LoVo (cell line): ENCODE data around the gene B4GALT5.
"Not testable (repeated sequence)": the region's sequence is repeated elsewhere in the genome, so short reads cannot be mapped to it uniquely, and the experiment has no call there.

Source experiments
- DNase-seq: peaks from one replicate; pipeline ENCODE4 v3.0.0-alpha.2; 2016; ENCODE audit warnings: low spot score

B4GALT5 gene

DNA sequence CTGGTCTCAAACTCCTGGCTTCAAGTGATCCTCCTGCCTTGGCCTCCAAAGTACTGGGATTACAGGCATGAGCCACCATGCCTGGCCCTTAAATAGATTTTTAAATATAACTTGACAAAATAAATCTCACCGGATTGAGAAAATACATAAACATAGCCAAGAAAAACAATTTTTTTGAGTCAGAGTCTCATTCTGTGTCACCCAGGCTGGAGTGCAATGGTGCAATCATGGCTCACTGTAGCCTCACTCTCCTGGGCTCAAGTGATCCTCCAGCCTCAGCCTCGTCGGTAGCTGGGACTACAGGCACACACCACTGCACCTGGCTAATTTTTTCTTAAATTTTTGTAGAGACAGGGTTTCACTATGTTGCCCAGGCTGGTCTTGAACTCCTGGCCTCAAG lies 85.4 kb downstream of the B4GALT5 start:
- DNase-seq: not testable (repeated sequence)

DNA sequence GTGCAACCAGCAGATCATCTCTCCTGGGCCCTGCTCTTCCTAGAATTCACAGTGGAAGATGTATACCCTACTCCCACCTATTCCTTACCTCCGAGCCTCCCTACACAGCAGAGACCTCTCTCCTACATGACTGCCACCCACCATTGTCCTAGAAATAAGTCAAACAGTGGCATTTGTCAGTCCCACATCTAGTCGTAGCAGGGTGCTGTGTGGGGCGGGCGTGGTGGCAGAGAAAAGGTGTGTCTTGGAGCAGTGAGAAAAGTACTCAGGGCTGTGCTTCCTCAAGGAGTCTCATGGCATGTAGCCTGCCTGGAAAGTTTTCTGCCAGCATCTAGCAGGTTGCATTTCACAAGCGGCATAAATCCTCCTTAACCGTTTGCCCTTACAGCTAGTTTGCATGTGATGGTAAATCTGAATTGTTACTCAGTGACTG lies 86.3 kb downstream of the B4GALT5 start:
- DNase-seq: no peak

DNA sequence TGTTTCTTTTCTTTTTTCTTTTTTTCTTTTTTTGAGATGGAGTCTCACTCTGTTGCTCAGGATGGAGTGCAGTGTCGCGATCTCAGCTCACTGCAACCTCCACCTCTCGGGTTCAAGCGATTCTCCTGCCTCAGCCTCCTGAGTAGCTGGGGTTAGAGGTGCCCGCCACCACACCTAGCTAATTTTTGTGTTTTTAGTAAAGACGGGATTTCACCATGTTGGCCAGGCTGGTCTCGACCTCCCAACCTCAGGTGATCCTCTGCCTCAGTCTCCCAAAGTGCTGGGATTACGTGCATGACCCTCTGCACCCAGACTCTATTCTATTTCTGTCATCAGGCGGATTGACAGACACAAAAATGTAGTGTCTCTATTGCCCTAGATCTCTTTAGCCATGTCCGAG lies 88.7 kb downstream of the B4GALT5 start:
- not testable (repeated sequence) for DNase-seq

DNA sequence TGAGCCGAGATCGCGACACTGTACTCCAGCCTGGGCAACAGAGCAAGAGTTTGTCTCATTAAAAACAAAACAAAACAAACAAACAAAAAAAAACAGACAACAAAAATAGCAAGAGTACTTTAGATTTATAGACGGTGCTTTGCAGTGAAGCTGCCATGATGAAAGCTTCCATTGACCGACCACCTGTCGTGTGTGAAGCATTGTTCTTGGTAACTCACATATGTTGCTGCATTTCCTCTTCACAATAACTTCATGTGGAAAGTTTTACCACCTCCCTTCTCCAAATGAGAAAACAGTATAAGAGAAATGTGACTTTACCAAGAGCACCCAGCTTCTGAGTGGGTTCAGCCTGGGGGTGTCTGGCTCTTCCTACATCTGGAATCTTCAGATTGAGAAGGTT lies 89.4 kb downstream of the B4GALT5 start:
- no peak for DNase-seq

DNA sequence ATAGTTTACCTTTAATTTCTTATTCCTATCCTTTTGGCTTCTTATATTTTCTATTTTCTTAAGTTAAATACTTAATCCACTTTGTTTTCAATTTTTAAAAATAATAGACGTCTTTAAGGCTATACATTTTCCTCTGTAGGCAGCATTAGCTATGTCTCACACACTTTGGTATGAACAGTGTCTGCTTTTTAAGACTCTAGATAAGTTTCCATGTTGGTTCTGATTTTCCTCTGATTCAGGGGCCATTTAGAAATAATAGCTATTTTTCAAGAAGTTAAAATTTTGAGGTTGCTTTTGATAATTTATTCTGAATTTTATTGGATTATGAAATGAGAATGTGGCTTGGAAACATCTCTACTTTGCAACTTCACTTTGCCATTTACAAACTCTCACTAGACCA lies 91.4 kb downstream of the B4GALT5 start:
- DNase-seq: no peak

DNA sequence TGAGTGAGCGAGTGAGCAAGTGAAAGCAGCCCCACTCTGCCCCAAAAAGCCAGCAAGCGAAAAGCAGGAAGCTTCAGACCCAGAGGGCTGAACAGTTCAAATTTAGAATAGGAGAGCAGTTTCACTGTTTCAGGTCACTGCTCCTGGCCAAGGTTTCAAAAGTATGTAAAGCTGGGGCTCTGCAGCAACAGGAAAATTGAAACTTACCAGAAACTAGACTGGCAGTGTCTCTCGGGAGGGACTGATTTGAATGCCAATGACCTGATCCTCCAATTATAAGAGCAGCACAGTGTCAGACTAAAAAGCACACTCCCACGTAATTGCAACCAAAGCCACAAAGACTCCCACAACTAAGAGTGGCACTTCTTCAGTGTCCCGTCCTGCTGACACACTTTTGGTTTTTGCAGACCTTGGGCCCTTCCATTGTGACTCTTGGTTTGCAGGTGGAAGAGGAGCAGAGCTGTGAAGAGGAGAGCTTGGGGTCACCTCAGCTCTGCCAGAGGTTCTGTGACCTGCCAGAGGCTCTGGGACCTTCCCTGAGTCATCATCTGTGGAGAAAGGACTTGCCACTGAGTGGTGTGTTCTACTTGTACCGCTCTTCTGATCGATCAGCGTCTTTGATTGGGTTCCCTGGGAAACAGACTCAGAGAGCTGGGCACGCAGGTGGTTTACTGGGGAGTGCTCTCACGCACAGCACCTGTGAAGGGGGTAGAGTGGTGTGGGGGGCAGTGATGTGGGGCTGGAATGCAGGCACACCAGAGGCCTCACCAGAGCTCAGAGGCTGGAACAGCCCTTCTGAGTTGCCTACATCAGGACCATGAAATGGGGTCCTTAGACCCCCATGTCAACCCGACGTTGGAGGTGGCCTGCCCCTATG lies 93.1 kb downstream of the B4GALT5 start:
- no peak for DNase-seq

DNA sequence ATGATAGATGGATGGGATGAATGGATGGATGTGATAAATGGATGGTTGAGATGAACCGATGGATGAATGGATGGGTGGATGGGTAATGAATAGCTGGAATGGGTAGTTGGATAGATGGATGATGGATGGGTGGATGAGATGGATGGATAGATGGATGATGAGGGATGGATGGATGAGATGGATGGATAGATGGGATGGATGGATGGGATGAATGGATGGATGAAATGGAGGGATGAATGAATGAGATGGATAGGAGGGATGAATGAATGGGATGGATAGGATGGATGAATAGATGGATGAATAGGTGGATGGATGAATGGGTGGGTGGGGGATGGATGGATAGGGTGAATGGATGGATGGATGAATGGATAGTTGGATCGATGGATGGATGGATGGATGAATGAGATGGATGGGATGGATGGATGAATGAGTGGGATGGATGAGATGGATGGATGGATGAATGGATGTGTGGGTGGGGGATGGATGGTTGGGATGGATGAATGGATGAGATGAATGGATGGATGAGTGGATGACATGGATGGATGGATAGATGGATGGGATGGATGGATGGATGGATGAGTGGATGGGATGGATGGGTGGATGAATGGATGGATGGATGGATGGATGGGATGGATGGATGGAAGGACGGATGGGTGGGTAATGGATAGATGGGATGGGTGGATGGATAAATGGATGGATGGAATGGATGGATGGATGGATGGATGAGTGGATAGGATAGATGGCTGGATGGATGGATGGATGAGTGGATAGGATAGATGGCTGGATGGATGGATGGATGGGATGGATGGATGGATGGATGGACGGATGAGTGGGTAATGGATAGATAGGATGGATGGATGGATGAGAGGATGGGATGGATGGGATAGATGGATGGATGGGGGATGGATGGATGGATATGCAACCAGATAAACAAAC lies 94.3 kb downstream of the B4GALT5 start:
- no peak for DNase-seq

DNA sequence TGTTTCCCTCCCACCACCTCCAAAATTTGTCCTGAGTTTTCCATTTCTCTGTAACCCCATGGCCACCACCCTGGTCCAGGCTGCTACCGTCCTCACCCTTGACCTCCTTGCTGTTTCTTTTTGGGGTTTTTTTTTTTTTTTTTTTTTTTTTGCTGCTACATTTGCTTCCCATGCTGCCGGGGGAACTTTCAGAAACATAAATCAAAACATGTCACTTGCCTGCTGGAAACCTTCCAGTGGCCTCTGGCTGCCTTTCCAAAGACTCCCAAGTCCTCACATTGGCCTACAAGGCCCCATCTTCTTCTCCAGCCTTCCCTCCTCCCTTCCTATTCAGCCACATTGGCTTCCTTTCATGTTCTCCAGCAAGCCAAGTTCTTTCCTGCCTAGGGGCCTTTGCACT lies 95.4 kb downstream of the B4GALT5 start:
- no peak for DNase-seq

DNA sequence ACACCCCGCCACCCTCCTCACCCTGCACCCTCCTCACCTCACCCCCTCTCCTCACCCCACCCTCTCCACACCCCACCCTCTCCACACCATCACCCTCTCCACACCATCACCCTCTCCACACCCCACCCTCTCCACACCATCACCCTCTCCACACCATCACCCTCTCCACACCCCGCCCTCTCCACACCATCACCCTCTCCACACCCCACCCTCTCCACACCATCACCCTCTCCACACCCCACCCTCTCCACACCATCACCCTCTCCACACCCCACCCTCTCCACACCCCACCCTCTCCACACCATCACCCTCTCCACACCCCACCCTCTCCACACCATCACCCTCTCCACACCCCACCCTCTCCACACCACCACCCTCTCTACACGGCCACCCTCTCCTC lies 96.3 kb downstream of the B4GALT5 start:
- DNase-seq: not testable (repeated sequence)

DNA sequence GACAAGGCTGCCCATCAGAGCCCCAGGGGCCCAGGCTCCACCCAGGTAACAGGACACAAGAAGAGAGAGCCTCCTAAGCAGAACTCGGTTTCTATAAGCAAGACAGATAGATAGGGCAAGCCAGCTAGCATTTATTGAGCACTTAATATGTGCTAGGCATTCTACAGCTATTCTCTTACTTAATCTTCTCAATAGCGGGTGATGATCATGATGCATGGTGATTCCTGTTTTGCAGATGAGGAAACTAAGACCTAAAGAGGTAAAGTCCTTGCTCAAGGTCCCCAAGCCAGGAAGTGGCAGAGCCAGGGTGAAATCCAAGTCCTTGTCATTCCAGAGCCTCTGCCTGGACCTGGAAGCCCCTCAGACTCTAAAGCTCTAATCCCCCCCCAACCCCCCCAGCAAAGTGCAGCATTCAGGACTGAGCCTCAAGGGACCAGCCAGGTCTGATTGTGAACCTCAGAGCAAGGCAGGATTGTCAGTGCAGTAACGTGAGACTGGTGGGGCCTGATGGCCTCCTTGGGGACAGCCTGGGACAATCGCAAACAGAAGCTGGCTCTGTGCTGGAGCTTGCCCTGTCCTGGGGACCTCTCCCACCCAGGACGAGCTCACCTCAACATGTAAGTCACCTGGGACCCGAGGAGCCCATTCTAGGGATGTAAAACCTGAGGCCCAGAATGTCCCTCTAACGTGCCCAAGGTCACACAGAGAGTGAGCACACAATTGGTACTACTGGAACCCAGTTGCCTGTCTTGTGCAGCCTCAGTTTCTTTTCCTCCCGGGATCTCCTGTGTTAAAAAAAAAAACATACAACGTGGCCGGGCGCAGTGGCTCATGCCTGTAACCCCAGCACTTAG lies 97.3 kb downstream of the B4GALT5 start:
- no peak for DNase-seq

DNA sequence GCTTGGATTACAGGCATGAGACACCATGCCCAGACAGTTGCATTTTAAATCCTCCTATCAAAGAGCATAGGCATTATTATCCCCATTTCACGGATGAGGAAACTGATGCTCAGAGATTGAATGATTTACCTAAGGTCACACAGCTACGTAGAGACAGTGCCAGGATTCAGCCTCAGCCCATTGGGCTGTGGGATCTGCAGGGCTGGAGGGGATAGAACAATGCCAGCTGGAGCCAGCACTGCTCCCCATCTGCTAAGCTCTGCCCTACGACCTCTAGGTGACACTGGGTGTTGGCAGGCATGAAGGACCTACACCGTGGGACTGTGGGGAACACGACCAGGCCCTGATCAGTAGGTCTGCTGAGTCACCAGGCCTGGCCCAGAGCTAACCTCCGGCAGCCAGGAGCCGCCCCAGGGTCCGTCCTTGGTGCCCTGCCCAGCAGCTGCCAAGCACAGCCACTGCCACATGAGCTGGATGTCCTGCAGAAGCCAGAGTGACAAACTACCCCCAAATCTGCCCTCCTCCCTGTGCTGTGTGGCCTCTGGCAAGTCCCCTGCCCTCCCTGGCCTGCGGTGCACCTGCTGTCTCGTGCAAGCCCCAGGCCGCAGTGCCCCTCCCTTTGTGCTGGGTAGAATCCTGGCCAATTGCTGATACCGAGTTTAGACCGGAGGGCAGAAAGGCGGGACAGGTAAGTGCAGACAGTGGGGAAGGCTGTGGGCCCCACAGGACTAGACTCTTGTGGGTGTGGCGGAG lies 98.1 kb downstream of the B4GALT5 start:
- DNase-seq: no peak

DNA sequence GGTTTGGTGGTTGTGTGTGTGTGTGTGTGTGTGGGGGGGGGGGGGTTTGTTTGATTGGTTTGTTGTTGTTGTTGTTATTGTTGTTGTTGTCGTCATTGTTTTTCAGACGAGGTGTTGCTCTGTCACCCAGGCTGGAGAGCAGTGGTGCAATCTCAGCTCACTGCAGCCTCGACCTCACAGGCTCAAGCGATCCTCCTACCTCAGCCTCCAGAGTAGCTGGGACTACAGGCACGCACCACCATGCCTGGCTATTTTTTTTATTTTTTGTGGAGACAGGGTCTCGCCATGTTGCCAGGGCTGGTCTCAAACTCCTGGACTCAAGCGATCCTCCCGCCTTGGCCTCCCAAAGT lies 98.7 kb downstream of the B4GALT5 start:
- not testable (repeated sequence) for DNase-seq

DNA sequence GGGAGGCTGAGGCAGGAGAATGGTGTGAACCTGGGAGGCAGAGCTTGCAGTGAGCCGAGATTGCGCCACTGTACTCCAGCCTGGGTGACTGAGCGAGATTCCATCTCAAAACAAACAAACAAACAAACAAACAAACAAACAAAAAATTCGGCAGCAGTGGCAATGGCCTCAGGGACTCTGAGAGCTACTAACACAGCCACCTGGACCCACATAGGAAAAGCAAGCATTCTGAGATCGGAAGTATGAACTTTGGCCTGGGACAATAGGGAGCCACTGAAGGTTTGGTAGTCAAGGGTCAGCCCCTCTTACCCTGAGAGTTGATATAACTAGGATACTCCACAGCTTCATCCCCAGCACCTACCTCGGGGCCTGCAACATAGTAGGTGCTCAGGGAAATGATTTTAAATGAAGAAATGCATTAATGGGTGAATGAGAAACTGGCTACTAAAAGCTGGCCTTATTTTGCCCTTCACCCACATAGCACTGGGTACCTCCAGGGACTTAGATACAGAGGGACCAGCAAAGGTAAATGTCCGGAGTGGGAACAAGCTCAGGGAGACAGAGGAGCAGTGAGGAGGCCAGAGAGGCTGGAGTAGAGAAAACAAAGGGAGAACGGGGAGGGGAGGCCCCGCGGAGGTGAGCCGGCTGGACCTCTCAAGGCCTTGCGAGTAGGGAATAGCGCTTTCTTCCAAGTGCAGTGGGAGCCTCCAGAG lies 99.2 kb downstream of the B4GALT5 start:
- DNase-seq: no peak

DNA sequence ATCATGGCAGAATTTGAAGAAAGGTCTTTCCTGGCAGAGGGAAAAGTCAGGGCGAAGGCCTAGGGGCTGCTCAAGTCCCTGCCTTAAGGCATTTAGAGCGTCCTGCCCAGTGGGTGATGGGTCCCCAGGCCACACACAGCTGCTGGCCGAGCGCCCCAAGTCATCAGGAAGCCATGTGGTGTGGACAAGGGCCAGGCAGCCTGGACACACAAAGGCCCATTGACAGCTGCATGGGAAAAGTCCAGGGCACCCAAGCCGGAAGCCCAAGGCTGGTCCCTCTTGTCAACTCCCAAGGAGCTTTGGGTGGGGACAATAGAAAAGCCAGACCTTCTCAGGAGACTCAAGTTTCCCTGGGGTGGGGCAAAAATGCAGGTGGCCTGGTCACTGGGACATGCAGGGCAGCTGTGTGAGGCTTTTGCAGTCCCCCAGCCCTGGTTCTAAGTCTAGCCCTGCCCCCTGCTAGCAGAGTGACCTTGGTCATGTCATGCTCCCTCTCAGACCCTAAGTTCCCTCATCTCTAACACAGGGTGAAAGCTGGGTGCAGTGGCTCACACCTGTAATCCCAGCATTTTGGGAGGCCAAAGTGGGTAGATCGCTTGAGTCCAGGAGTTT lies 101.4 kb downstream of the B4GALT5 start:
- no peak for DNase-seq

DNA sequence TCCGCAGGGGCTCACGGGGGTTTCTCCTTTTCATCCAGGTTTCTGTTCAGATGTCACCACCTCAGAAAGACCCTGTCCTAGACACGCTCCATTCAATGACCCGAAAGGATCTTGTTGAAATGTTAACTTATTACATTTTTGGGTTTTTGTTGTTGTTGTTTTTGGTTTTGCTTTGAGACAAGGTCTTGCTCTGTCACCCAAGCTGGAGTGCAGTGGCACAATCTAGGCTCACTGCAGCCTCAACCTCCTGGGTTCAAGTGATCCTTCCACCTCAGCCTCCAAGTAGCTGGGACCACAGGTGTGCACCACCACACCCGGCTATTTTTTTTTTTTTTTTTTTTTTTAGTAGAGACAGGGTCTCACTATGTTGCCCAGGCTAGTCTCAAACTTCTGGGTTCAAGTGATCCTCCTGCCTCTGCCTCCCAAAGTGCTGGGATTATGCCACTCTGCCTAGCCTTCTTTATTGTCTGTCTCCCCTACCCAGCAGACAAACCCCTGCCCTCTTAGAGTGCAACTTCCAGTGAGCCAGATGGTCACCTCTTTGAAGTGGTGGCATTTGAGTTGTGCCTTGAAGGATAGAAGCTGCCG lies 102.0 kb downstream of the B4GALT5 start:
- not testable (repeated sequence) for DNase-seq

DNA sequence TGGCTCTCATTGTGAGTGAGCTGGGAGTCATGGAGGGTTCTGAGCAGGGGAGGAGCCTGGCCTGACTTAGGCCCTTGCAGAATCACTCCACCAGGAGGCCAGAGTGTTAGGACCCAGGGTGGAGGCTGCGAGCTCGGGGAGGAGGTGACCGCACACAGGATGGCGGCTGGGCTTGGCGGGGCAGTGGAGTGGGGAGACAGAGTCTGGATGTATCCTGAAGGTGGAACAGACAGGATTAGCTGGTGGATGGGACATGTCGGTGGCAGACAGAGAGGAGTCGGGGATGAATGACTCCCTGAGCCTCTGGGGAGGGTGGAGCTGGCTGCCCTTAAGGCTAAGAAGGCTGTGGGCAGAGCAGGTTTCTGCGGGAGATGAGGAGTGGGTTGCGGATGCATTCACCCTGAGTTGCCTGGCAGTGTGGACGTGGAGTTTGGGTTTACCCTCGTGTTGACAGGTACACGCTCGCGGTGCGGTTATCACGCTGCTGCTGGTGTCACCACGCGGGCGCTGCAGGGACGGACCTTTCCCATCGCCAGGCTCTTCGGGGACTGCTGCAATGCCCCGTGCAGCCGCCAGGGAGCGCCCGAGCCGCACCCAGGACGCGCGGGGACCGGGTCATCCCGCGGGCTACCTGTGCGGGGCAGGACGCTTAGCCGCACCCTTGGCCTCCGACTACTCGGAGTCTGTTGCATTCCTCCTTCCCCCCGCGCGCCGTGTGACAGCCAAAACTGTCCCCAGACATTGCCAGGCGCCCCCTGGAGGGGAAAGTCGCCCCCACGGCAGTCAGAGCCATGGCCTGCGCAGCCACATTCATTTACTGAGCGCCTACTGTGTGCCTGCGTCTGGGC lies 102.8 kb downstream of the B4GALT5 start:
- peak; percentile 77 for DNase-seq

DNA sequence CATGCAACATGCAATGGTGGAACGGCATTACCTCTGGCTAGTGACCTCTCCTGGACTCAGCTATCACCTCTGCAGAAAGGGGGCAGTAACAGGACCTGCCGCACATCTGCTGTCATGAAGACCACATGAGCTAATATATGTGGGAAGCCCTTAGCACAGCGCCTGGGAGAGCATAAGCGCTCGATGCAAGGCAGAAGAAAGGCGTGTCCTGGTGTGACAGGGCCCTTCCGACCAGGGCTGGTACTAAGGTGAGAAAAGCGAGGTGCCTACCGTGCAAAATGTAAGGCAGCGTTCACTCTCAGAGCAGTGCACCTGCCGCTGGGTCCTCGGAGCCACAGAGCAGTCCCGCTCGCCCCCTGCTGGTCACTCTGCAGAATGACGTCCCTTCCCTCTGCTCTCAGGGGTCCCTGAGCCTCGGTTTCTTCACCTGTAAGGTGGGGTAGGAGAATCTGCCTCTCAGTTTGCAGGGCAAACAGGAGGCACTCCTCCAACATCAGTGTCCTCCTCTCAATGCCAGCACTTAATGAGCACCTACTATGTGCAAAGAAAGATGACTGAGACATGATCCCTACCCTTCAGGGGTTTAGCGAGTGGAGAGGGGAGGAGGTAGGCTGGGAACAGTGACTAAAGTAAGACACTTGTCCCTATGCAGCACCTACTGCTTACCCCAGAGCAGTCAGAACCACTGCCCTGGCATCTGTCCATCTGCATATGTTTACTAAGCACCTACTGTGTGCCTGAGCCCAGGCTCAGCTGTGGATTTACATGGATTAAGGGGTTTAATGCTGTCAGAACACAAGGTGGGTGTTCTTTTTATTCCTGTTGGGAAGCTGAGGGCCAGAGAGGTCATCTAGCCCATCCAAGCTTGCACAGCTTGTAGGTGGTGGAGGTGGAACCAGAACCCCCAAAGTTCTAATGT lies 104.7 kb downstream of the B4GALT5 start:
- peak; percentile 69 for DNase-seq

DNA sequence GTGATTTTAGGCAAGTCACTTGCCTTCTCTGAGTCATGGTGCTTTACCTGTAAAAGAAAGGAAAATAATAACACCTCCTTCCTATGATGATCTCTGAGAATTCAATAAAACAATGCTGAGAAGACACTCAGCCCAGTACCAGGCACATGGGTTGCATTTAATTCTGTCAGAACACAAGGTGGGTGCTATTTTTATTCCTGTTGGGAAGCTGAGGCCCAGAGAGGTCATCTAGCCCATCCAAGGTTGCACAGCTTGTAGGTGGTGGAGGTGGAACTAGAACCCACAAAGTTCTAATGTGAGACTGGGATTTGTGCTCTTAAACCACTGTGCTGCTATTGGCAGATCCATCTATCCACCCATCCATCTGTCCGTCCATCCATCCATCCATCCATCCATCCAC lies 106.1 kb downstream of the B4GALT5 start:
- no peak for DNase-seq
